CD4-positive, alpha-beta T cell treated with Interleukin-17A for 1 hour (primary cell): ENCODE results near the gene SLC12A5.
A peak's percentile ranks its signal among the peaks of the same experiment; 100 is the strongest.

Experiments used
- DNase-seq: peaks from one replicate; pipeline ENCODE4 v3.0.0-alpha.2; 2020

The SLC12A5 gene

GRCh38 chr20:46007671-46008070 is 21.3 kb upstream of the SLC12A5 start:
- DNase-seq, result no peak

- DNase-seq, result no peak
Measured at GRCh38 chr20:46009816-46010215, 19.2 kb upstream of the SLC12A5 start.

- DNase-seq, result peak; percentile 53
Measured at GRCh38 chr20:46010491-46011391, 18.3 kb upstream of the SLC12A5 start.

- peak; percentile 30 for DNase-seq
Measured at GRCh38 chr20:46011631-46012482, 17.2 kb upstream of the SLC12A5 start.

GRCh38 chr20:46012921-46013320 is 16.1 kb upstream of the SLC12A5 start:
- DNase-seq, result no peak

- no peak for DNase-seq
Measured at GRCh38 chr20:46013322-46013828, 15.6 kb upstream of the SLC12A5 start.

- DNase-seq, result peak; percentile 71
Measured at GRCh38 chr20:46013829-46014516, 15.0 kb upstream of the SLC12A5 start.

GRCh38 chr20:46014517-46015396 is 14.3 kb upstream of the SLC12A5 start:
- no peak for DNase-seq

GRCh38 chr20:46017272-46017671 is 11.7 kb upstream of the SLC12A5 start:
- DNase-seq, result no peak

- no peak for DNase-seq
Measured at GRCh38 chr20:46018112-46018511, 10.9 kb upstream of the SLC12A5 start.

GRCh38 chr20:46018611-46019010 is 10.4 kb upstream of the SLC12A5 start:
- DNase-seq, result no peak

- DNase-seq, result no peak
Measured at GRCh38 chr20:46020555-46020954, 8.5 kb upstream of the SLC12A5 start.

GRCh38 chr20:46021361-46022359 is 7.4 kb upstream of the SLC12A5 start:
- DNase-seq, result peak; percentile 52

GRCh38 chr20:46022411-46023147 is 6.4 kb upstream of the SLC12A5 start:
- DNase-seq, result peak; percentile 76

GRCh38 chr20:46023148-46023484 is 5.9 kb upstream of the SLC12A5 start:
- DNase-seq, result no peak

- DNase-seq, result no peak
Measured at GRCh38 chr20:46023999-46024398, 5.0 kb upstream of the SLC12A5 start.

- DNase-seq, result no peak
Measured at GRCh38 chr20:46025376-46025783, 3.6 kb upstream of the SLC12A5 start.

GRCh38 chr20:46027245-46027853 is 1.7 kb upstream of the SLC12A5 start:
- no peak for DNase-seq

GRCh38 chr20:46028110-46028509 is 905 bp upstream of the SLC12A5 start:
- DNase-seq, result no peak
